HT-29 (cell line): ENCODE measurements around the gene ZNF236. TPM values are rescaled to one million over a fixed set of nuclear protein-coding genes. Genes with fewer than 3 reads are reported as not detected.

Experiments used
- DNase-seq: peaks from one replicate; pipeline ENCODE4 v3.0.0-alpha.2; 2015; ENCODE audit warnings: low spot score
- total RNA-seq: library from RNA; depleted of rRNA; stranded (reverse); fragments of >200 nt; shearing (Covaris generic); gene quantifications from 2 replicates; pipeline ENCODE4 v1.2.3, GENCODE V29; 2014

Gene ZNF236
- total RNA-seq, 1 experiment from 2014 or later = 6.6 TPM

GRCh38 chr18:76908277-76908676 is 85.9 kb downstream of the ZNF236 start:
- no peak for DNase-seq

GRCh38 chr18:76909439-76909838 is 87.1 kb downstream of the ZNF236 start:
- DNase-seq = no peak

- no peak for DNase-seq
Measured at GRCh38 chr18:76911440-76911839, 89.1 kb downstream of the ZNF236 start.

GRCh38 chr18:76913583-76913982 is 91.2 kb downstream of the ZNF236 start:
- no peak for DNase-seq

GRCh38 chr18:76914314-76914713 is 92.0 kb downstream of the ZNF236 start:
- no peak for DNase-seq

GRCh38 chr18:76914796-76915195 is 92.4 kb downstream of the ZNF236 start:
- no peak for DNase-seq

GRCh38 chr18:76915456-76915855 is 93.1 kb downstream of the ZNF236 start:
- no peak for DNase-seq

- no peak for DNase-seq
Measured at GRCh38 chr18:76920974-76921373, 98.6 kb downstream of the ZNF236 start.

GRCh38 chr18:76922107-76922506 is 99.8 kb downstream of the ZNF236 start:
- DNase-seq = peak; percentile 28

- peak; percentile 38 for DNase-seq
Measured at GRCh38 chr18:76923485-76924085, 101.2 kb downstream of the ZNF236 start.

GRCh38 chr18:76925501-76925900 is 103.1 kb downstream of the ZNF236 start:
- DNase-seq = no peak

GRCh38 chr18:76927223-76927725 is 104.9 kb downstream of the ZNF236 start:
- DNase-seq = no peak

GRCh38 chr18:76928179-76928868 is 106.0 kb downstream of the ZNF236 start:
- no peak for DNase-seq

GRCh38 chr18:76931171-76931570 is 108.8 kb downstream of the ZNF236 start:
- DNase-seq = no peak

GRCh38 chr18:76932026-76932819 is 109.9 kb downstream of the ZNF236 start:
- DNase-seq = no peak

- no peak for DNase-seq
Measured at GRCh38 chr18:76935722-76936337, 113.5 kb downstream of the ZNF236 start.

GRCh38 chr18:76936877-76937276 is 114.5 kb downstream of the ZNF236 start:
- no peak for DNase-seq

GRCh38 chr18:76937597-76937996 is 115.2 kb downstream of the ZNF236 start:
- no peak for DNase-seq

- no peak for DNase-seq
Measured at GRCh38 chr18:76938619-76939018, 116.3 kb downstream of the ZNF236 start.

- DNase-seq = no peak
Measured at GRCh38 chr18:76941284-76941683, 118.9 kb downstream of the ZNF236 start.

GRCh38 chr18:76943542-76944339 is 121.4 kb downstream of the ZNF236 start:
- DNase-seq = no peak
